ENCODE measurements around the gene CHD2.

The CHD2 gene

DNA sequence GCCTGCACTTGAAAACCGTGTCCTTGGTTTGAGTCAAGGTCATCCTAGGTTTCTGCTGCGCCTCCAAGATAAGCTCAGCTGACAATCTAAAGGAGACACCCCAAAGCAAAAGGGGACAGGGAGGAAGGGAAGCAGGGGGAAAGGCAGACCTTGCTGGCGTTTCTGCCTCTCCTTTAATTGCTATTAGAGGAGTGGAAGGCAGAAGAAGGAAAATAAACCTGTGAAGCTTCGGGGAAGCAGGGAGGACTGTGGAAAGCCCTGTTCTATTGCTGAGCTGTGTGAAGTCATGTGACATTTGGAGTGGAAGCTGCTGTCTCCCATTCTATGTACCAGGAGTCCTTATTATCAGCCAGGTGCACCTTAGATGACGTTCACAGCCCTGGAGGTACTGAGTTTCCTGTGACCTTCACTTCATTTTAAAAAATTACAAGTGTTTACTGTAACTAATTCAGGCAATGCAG is 21.5 kb upstream of the CHD2 start:
- Histone ChIP-seq H3K27me3 (ENCODE audit: control insufficient read depth, insufficient read depth, low read length) (no peaks in the 10 kb centered on the region), H3K4me2 (ENCODE audit: low read length) (peak overlapping the region; percentile 55), H3K9ac (no peak overlapping the region), H2AFZ (peak overlapping the region; percentile 88), H3K79me2 (peaks cover 6% of the 10 kb centered on the region), H3K27ac (peak overlapping the region; percentile 85), H3K4me1 (peaks cover 23% of the 10 kb centered on the region), H3K4me3 (ENCODE audit: low read depth, low read length) (no peak overlapping the region), H3K36me3 (ENCODE audit: control insufficient read depth, insufficient read depth, low read length) (peaks cover 3% of the 10 kb centered on the region), H3K9me3 (ENCODE audit: control insufficient read depth, low read length) (no peaks in the 10 kb centered on the region)
- TF ChIP-seq, protein P1, sequence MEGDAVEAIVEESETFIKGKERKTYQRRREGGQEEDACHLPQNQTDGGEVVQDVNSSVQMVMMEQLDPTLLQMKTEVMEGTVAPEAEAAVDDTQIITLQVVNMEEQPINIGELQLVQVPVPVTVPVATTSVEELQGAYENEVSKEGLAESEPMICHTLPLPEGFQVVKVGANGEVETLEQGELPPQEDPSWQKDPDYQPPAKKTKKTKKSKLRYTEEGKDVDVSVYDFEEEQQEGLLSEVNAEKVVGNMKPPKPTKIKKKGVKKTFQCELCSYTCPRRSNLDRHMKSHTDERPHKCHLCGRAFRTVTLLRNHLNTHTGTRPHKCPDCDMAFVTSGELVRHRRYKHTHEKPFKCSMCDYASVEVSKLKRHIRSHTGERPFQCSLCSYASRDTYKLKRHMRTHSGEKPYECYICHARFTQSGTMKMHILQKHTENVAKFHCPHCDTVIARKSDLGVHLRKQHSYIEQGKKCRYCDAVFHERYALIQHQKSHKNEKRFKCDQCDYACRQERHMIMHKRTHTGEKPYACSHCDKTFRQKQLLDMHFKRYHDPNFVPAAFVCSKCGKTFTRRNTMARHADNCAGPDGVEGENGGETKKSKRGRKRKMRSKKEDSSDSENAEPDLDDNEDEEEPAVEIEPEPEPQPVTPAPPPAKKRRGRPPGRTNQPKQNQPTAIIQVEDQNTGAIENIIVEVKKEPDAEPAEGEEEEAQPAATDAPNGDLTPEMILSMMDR (IDR thresholded peaks at IDR 0.05) = no peak

GRCh38 chr15:92879949-92880725 is 20.0 kb upstream of the CHD2 start:
- H3K36me3 ChIP-seq (ENCODE audit: control insufficient read depth, insufficient read depth, low read length) = peaks cover 3% of the 10 kb centered on the region
- peaks cover 23% of the 10 kb centered on the region for H3K4me1 ChIP-seq
- no peak overlapping the region for H3K4me2 ChIP-seq (ENCODE audit: low read length)
- peak overlapping the region; percentile 84 for H2AFZ ChIP-seq
- no peak overlapping the region for H3K9ac ChIP-seq
- no peaks in the 10 kb centered on the region for H3K9me3 ChIP-seq (ENCODE audit: control insufficient read depth, low read length)
- H3K27ac ChIP-seq = peak overlapping the region; percentile 95
- TF ChIP-seq, protein P1 (IDR thresholded peaks at IDR 0.05) = no peak
- H3K79me2 ChIP-seq = peaks cover 15% of the 10 kb centered on the region
- H3K4me3 ChIP-seq (ENCODE audit: low read depth, low read length) = no peak overlapping the region
- no peaks in the 10 kb centered on the region for H3K27me3 ChIP-seq (ENCODE audit: control insufficient read depth, insufficient read depth, low read length)

DNA sequence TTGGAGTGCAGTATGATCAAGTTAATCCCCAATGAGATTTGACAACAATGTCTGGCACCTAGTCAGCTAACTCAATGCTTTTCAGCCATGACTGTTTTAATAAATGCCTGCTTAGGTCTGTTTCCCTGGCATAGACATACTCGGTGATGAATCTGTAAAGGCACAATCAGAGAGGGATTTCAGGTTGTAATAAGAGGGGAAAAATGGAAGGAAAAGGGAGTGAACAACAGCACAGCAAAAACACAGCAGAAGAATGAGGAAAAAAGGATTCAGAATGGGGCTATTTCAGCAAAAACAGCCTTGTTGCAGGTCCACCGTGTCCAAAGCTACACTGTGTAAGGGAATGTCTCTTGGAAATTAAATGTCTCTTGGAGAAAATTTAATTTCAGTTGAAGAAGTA is 19.3 kb upstream of the CHD2 start:
- TF ChIP-seq, protein P1 (IDR thresholded peaks at IDR 0.05) = no peak
- Histone ChIP-seq H3K36me3 (ENCODE audit: control insufficient read depth, insufficient read depth, low read length) (peaks cover 3% of the 10 kb centered on the region), H2AFZ (peak overlapping the region; percentile 84), H3K79me2 (peaks cover 16% of the 10 kb centered on the region), H3K27me3 (ENCODE audit: control insufficient read depth, insufficient read depth, low read length) (no peaks in the 10 kb centered on the region), H3K9ac (no peak overlapping the region), H3K27ac (peak overlapping the region; percentile 95), H3K4me3 (ENCODE audit: low read depth, low read length) (no peak overlapping the region), H3K4me2 (ENCODE audit: low read length) (no peak overlapping the region), H3K9me3 (ENCODE audit: control insufficient read depth, low read length) (no peaks in the 10 kb centered on the region), H3K4me1 (peaks cover 23% of the 10 kb centered on the region)

DNA sequence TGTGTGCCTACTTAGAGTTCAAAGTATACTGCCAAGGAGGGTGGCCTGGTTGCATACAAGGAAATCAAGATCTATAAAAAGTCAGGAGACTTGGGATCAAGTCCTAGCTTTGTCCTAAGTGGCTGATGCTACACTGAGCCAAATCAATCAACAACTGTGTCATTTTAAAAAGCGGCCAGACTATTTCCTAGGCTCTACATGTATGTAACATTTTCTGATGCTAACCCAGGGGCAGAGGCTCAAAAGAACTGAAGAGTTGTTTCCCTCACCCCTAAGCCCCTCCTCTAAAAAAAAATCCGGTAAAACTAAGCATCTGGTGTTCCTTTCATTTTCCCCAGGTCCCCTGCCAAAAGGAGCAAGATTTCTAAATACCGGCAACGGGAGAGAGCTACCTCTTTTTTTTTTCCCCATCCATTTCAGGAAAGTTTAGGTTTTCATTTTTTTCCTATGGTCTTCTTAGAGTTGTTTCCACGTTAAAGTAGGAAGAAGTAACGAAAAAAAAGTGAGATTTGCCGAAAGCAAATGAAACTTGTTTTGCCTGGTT is 18.8 kb upstream of the CHD2 start:
- Histone ChIP-seq H3K79me2 (peaks cover 16% of the 10 kb centered on the region), H3K4me1 (peaks cover 23% of the 10 kb centered on the region), H3K4me3 (ENCODE audit: low read depth, low read length) (peak overlapping the region; percentile 56), H2AFZ (peak overlapping the region; percentile 84), H3K27ac (peak overlapping the region; percentile 95), H3K36me3 (ENCODE audit: control insufficient read depth, insufficient read depth, low read length) (peaks cover 3% of the 10 kb centered on the region), H3K27me3 (ENCODE audit: control insufficient read depth, insufficient read depth, low read length) (no peaks in the 10 kb centered on the region), H3K4me2 (ENCODE audit: low read length) (peak overlapping the region; percentile 77), H3K9ac (no peak overlapping the region), H3K9me3 (ENCODE audit: control insufficient read depth, low read length) (no peaks in the 10 kb centered on the region)
- TF ChIP-seq, protein P1 (IDR thresholded peaks at IDR 0.05) = no peak

Data from parathyroid adenoma (tissue), 2 donors.